GM21786 (cell line): ENCODE data around the gene UNC13B.

ENCODE experiments used
- ATAC-seq: cut with Tn5 transposase; IDR thresholded peaks from one replicate; pipeline ENCODE4 v1.9.1; 2021; ENCODE audit not compliant: unreplicated experiment

The UNC13B gene

DNA sequence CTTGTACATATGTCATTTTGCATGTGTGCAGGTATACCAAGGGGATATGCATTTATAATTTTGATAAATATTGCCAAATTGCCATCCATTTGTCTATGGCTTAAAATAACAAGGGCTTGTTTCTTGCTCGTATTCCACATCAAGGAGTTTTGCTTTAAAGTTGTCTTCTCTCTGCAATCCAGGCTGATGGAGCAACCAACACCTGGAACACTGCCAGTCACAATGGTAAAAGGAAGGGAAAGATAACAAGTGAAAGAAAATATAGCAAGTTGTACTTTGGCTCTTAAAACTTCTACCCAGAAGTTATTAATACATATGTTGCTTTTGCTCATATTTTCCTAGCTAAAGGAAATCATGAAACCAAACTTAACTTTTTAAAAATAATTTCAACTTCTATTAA lies 156.9 kb downstream of the UNC13B start:
- no peak for ATAC-seq

DNA sequence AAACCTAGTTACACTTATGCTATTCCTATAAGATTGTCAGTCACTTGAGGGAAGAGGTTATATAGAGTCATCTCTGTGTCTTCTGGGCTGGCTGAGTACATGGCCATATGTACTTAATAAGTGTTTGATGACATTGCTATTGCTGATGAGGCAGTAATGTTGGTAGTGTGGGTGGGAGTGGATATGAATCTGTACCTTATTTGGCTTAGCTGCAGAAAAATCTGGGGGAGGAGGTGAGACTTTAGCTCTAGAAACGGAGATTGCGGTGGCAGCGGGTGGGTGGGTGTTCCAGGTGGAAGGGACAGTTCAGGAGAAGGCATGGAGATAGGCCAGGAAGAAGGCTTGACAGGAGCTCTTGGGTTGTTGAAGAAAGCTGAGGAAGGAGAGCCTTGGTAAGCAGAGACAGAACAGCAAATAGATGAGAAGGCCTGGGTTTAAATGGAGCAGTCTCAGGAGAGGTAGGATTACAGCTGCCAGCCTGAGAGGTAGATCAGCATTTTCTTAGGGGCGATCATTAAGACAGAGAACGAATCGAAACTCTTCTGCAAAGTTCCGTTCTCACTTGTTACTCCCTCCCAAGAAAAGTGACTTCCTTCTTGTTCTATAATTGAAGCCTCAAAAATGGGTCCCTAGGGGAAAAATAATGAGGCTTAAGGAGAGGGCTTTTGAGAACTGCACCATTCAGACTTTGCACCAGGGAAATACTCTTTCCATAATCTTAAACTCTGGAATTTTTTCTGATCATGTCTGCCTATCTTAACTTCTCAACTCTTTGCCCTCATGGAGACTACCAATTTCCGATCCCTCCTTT lies 160.5 kb downstream of the UNC13B start:
- ATAC-seq = no peak

DNA sequence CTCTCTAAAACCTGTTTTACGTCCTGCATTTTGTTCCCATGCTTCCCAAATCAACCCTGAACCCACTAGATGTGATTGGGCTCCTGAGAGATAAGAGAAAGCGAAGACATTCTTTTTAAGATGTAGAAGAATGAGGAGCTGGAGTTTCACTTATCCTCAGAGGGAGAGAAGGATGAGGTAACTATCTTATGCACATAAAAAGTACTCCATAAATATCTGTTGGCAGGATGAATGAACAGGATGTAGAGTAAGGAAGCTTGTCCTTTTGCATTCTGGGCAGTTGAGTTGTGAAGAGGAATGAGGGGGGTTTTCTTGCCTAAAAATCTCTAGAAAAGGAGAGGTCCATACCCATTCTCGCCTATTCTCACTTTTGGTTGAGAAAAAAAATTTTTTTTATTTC lies 163.2 kb downstream of the UNC13B start:
- no peak for ATAC-seq

DNA sequence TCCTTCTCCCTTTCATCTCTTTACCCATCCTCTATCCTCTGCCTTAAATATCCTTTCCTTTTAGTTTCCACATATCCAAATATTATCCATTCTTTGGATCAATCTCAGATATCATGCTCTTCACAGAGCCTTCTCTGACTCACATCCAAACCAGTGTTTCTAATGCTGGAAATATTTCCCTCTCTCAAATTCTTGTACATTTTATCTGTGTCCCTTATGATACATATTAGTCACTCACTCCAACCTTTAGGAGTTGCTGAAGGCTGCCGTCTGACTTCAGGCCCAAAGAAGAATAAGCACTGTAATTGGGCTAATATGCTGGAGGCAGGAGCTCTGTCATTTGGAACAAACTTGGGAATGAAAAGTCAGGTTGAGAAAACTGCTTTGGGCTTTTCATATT lies 171.7 kb downstream of the UNC13B start:
- no peak for ATAC-seq

DNA sequence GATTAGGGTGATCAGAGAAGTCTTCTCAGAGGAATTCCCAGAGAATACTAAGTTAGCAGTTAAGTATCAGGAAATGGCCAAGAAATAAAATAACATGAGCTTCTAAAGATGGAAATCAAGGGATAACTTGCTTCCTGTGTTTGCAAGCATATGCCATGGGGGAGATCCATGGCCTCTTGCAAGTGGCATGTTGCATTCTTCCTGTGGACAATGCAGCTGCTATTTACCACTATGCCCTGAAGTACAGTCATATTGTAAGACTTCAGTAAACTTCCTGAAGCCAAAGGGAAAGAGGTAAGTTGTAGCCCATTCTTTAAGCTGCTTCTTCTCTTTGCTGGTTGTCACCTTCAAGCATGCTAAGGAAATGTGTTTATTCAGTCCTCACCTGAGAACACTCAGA lies 173.4 kb downstream of the UNC13B start:
- ATAC-seq = no peak

DNA sequence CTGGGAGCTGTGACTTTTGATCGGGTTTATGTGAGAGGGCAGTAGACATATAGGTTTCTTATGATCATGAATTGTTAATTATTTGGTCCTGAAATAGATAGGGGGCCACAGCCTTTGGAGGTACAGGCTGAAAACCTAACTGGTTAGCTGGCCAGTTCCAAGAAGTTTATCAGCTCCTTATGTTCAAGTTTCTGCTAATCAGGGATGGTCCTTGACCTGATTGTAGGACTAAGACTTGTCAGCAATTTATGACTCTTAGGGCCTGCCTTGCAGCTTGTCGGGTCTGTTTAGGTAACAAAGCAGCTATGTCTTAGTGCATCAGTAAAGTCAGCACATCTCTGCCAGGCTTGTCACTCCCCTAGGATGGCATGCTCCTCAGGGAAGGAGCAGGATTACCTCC lies 176.3 kb downstream of the UNC13B start:
- ATAC-seq = no peak

DNA sequence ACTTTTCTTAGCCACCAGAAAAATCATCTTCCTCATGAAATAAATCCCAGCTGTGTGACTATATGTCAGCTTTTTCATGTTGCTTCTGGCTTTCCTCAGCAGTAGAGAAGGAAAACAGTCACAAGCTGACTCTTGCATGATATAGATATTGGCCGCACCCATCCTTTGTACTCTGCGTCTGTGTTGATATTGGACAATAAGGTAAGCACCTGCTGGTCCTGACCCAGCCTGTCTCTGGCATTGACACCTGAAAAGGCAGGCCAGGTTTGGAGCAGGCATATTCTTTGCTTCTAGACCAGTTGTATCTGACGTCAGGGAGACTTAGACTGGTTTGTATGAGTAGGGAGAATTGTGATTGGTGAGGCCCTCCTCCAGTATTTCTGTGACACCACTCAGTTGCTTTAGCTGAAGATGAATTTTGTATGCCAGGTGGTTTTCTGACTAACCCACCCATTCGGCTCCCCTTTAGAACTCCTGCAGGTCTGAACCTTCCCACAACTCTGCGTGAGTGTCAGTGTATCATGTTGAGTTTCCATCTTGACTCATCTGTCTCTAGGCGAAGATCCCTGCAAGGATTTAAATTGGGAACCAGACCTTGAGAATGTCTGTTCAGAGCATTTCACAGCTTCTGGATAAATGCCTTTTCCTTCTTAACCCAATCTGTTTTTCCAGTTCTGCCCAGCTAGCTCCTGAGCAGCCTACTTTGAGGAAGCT lies 176.9 kb downstream of the UNC13B start:
- ATAC-seq = no peak

DNA sequence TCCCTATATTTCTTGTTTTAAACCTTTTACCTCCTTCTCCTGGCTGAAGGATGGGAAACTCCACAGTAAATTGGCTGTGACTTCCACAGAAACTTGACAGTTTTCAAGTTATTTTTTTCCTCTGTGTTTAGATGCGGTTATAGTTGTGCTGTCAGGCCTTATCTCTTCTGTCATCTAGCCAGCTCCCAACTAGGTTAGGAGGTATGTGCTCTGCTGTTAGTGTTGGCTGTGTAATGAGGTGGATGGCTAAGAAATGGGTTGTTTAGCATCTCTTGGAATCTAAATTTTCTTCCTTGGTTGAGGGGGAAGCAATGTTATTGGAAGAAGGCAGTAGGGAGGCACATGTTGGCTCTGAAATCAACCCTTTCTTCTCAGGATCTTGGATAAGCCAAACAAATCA lies 178.2 kb downstream of the UNC13B start:
- no peak for ATAC-seq

DNA sequence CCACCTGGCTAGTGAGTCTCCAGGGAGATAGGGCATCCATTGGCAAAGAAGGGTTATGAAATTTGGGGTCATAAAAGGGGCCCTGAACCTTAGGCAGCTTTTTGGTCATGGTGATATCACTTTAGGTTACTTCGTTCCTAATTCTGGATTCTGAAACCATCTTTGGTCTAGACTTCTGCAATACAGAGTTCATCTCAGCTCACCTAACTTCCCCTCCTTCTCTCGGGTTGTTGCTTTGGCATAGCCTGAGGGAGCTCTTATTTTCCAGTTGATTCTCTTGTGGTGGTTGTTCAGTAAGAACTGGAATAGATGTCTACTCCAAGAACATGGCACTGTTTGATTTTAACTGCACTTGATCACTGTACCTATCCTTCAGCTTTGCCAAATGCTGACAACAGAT lies 179.2 kb downstream of the UNC13B start:
- ATAC-seq = no peak

DNA sequence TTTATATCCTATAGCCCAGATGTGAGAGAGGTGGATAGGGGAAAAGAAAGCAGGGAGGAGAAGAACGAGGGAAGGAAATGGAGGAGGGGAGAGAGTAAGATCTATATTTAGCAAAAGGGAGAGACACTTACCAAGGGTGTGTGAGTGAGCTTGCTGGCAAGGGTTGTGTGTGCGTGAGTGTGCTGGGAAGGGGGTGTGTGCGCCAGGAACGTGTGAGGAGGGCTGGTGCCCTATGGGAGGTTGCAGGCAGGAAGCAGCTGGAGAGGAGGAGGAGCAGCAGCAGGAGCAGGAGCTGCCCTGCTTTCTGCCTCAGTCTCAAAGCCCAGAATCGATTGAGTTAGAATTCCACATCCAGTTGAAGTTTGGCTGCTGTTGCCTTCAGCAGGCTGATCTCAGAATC lies 179.8 kb downstream of the UNC13B start:
- no peak for ATAC-seq

DNA sequence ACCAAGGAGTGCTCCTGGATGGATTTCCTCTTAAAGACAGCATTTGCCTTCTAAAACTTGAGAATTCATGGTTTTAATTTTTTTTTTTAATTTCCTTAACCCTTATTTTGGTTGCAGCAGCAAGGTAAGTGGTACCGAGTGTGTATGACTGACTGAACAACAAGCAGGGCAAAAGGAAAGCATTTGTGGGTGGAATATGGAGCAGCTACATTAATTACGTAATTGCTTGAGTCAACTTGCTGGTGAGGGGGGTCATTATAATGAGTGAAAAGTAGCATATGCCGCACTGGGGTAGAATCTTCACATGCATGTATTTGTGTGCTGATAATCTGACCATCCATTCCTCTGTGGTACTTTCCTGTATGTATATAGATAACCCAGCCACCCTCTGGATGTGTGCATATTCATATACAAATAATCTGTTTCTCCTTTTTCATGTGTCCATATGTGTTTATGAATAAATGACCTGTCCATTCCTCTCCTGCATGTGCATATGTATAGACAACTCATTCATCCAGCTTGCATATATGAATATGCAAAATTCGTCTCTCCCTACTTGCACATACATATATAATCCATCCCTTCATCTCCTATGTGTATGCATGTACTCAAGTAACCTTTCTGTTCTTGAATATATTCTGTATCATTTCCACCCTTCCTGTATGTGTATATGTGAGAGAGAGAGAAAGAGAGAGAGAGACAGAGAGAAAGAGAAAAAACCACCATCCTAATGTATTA lies 180.6 kb downstream of the UNC13B start:
- ATAC-seq = no peak

DNA sequence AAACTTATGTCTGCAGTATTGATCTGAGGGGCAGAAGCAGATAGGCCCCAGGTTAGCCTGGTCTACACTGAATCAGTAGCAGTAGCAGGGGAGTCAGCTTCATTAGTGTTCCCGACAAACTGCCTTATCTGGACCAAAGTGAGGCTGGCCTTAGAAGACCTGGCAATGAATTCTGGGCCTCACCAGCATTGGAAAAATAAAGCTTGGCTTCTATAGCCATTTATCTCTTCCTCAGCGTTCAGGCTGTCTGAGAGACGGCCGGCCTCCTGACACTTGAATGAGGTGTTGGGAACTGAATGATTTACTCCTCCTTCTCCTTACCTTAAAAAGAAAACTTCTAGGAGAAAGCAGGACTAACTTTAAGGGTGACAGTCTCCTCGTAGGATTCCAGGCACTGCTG lies 186.3 kb downstream of the UNC13B start:
- ATAC-seq = no peak

DNA sequence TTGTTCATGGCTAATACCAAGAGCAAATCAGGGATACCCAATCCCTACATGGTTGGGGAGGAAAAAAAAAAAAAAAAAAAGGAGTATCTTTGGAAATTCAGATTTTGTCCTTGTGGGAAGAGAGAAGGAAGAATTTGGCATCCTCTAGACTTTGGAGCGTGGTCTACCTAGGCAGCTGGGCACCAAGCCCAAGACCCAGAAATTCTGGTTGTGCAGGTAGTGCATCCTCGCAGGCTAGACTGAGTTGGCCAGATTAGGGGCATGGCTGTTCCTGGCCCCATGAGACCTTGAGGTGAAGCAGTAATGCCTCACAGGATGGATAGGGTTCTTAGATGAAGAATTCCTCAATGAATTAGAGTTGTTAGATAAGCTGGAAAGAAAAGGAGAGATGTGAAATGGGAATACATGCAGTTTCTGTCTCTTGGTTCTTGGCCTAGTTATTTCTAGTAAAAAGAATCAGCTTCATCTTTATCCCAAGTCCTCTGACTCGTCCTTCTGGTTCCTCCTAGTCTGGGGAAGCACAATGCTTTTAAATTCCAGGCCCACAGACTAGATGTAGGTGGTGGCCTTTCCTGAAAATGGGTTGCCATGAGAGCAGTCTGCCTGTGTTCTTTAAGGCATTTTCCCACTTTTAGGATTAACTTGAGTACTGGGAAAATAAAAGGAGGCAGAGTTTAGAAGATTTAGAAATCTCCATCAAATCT lies 187.6 kb downstream of the UNC13B start:
- no peak for ATAC-seq

DNA sequence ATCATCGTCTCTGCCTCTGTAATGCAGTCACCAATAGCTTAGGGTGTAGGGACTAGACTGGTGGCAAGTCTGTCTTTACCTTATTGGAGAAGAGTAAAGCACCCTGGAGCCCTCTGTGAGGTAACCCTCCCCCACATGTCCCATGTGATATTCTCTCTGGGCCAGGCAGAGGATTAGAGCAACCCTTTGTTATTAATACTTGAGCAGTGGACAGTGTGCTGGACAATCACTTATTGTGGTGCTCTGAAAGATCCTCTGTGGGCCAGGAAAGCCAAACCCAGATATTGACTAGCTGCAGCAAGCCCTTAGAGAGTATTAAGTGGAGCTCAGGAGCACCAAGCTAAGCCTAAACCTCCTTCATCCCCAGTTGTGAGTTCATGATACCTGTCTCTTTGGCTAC lies 188.4 kb downstream of the UNC13B start:
- no peak for ATAC-seq

DNA sequence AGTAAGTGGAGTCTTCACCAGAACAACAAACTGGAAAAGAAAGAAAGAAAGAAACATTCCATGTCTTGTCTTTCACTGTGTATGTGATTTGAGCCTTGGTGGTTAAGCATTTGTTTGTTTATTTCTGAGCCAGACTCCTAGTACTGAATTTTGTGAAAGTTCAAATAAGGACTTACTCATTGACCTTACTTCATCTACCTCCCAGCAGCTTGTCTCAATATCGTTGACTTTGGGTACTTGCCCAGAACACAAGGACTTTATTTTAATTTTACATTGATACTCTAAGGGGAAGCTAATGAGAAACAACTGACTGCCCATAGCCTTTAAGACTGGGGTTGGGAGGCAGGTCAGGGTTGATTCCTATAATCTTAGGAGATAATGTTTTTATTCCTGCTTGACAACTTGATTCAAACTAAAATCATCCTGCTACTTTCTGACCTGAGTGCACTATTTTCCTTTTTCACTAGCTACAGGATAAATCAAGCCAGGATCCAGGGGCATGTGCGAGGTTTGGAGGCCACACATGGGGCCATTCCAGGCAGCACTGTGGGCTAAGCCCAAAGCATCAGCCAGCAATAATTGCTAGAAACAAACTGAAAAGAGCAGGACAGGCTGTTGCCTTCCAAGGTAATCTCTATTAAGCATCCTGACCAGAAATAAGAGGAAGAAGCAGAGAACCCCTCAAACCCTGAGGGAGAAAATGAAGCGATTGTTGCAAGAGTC lies 189.2 kb downstream of the UNC13B start:
- ATAC-seq = no peak

DNA sequence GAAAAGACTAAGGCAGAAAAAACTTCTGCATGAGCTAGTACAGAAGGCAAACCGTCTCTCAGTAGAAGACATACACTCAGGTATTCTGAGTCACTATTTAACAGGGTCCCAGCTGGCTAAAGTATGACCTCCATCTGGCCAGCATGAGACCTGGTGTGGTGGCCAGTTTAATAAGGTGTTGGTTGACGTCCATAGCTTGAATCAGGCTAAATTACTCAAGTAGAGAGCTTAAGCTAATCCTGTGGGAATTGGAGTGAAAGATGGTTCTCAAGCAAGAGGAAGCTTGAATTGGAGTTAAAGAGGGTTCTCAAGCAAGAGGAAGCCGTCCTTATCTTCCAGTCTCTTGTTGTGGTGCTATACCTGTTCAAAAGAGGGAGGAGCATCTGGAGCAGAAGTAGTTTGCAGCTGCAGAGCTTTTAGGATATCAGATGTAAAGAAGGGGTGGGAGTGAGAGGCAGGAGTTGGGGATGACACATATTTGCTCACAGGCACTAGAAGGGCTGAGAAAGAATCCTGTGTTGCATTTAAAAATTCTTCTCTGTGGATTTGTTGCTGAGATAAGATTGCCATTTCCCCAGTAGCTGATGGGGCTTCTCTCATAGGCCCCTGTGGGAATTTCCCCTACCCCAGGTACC lies 192.0 kb downstream of the UNC13B start:
- no peak for ATAC-seq

DNA sequence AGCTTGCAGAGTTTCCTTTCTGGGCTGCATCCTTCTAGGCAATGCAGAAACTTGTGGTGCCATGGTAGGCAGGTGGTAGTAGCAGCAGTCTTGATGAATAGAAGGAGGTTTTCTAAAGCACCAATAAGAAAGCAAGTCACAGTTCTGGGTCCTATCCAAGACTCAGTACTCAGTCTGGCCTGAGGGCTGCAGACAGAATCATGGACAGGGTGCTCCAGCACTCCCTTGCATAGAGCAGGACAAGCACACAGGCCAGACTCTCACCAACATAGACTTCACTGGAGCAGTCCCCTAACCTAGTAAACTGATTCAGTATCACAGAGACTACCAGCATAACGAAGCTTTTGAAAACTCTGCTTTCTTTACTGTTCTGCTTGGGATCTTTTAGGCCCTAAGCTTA lies 194.1 kb downstream of the UNC13B start:
- no peak for ATAC-seq

DNA sequence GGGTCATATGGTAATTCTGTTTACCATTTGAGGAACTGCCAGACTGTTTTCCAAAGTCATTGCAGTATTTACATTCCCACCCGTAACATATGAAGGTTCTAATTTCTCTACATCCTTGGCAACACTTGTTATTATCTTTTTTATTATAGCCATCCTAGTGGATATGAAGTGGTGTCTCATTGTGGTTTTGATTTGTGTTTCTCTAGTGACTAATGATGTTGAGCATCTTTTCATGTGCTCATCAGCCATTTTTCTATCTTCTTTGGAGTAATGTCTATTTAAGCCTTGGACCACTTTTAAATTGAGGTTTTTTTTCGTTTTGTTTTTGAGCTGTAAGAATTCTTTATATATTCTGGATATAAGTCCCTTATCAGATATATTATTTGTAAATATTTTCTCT lies 195.3 kb downstream of the UNC13B start:
- no peak for ATAC-seq

DNA sequence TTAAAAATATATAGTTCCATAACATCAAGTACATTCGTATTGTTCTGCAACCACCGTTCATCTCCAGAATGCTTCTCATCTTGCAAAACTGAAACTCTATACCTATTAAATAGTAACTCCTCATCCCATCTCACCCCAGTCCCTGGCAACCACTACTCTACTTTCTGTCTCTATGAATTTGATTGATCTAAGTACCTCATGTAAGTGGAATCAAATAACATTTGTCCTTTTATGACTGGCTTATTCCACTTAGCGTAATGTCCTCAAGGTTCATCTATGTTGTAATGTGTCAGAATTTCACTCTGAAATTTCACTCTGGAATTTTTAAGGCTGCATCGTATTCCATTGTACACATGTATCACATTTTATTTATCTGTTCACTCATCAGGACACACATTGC lies 196.0 kb downstream of the UNC13B start:
- no peak for ATAC-seq
